H1 (cell line): Measurements from ENCODE around the gene SLC38A7. TPM values are rescaled to one million over a fixed set of nuclear protein-coding genes. Genes with fewer than 3 reads are reported as not detected.

Experiments
- CHD7 ChIP-seq: fragments of 300-600 bp; sonication (generic); IDR thresholded peaks from 2 replicates; pipeline ENCODE4 v1.7.1; 2012; ENCODE audit warnings: low read length, moderate library complexity, mild to moderate bottlenecking, inconsistent platforms; ENCODE audit not compliant: insufficient replicate concordance
- polyA plus RNA-seq, 7 experiments: library from polyadenylated mRNA; depleted of rRNA in 3 of 7; stranded (reverse) in 5 of 7; unstranded in 2 of 7; fragments of >200 nt in 5 of 7; fragments of 200-250 nt in 2 of 7; gene quantifications; 1 replicate in 5 of 7; 2 replicates in 1 of 7; 4 replicates in 1 of 7; pipeline versions ENCODE4 v1.2.1 to v1.2.3, GENCODE V29; 2011 to 2013; ENCODE audit warnings: missing spikeins in 2 of 7, mixed read lengths in 2 of 7
- total RNA-seq: library from RNA; stranded (reverse); fragmentation: NEBNext Ultra II Directional; extraction: Animal tissue kit (Norgen Biotek cat#: 25700); gene quantifications from 2 replicates; pipeline ENCODE4 v1.2.1, GENCODE V29; 2021

The SLC38A7 gene
- total and polyA plus RNA-seq, 2 of the 8 experiments (the other 6 are each of a cell fraction or from before 2014, with no cell fraction given): 26.7 to 28.0 TPM

GRCh38 chr16:58665200-58665599, 19.4 kb downstream of the SLC38A7 start (continued):
- TF ChIP-seq CHD7: no peak
- TF ChIP-seq, all 59 proteins: peak for 0
